Heart left ventricle (tissue), 13 donors: ENCODE measurements around the gene BTBD16.

Source experiments
- CTCF ChIP-seq, 12 donors: fragments of 200-600 bp; sonication (generic) in 4 of 12; IDR thresholded peaks; one replicate each; pipeline versions ENCODE4 v1.5.0 to v1.8.0; 2018 to 2022; ENCODE audit warnings: antibody characterized with exemption in 12 of 12, mild to moderate bottlenecking in 5 of 12
- POLR2A ChIP-seq, 2 donors: fragments of 450-650 bp; IDR thresholded peaks; one replicate each; pipeline ENCODE4 v1.6.1; 2017; ENCODE audit warnings: antibody characterized with exemption in 2 of 2, mild to moderate bottlenecking in 2 of 2, moderate library complexity in 2 of 2
- donor health status: ischemic (EF 13 %, LVEDD 7.1; RV severe dilation, severe dysfunction).
- donor health status: DM: no; HTN: yes; CAD: no.
- donor health status: DM: no; HTN: no; CAD: no.
- donor health status: ischemic (EF 25% LVEDD 6.9; RV normal size, moderate dysfunction).
- donor health status: ischemic (EF 25% LVEDD 5.7; RV mildly dilated, moderate dysfunction).
- donor health status: ischemic (EF 35%, LVEDD 5.7; RV mildly dilated, moderate dysfunction).
- donor health status: nonischemic (EF 11% LVEDD 7.7; RV severe dilation, severe dysfunction).
- donor health status: DM: yes; HTN: yes; CAD: no.
- donor health status: PGD.
- donor health status: ischemic (EF 29% LVEDD 5.4; RV normal size, mild dysfunction).
- donor health status: nonischemic (EF 23%, LVEDD 6.1; RV moderate dilation, normal function).

- TF ChIP-seq POLR2A (IDR thresholded peaks at IDR 0.05) (no peak), CTCF (IDR thresholded peaks at IDR 0.05) (no peak)
Observed at GRCh38 chr10:122293961-122294380, 22.9 kb downstream of the BTBD16 start.
